GM12875 (cell line): Measurements from ENCODE around the gene HS6ST3.

Experiments
- H3K4me3 ChIP-seq: one replicate; pipeline ENCODE4 v1.5.1; 2011; ENCODE audit warnings: low read depth, low read length, control low read depth
- TF ChIP-seq, protein P1 (sequence below): IDR thresholded peaks from 2 replicates; pipeline ENCODE4 v1.5.1; 2011; ENCODE audit warnings: low read depth, mild to moderate bottlenecking, control low read depth, inconsistent platforms, low read length, moderate library complexity, borderline replicate concordance; ENCODE audit not compliant: insufficient read depth

The HS6ST3 gene

DNA sequence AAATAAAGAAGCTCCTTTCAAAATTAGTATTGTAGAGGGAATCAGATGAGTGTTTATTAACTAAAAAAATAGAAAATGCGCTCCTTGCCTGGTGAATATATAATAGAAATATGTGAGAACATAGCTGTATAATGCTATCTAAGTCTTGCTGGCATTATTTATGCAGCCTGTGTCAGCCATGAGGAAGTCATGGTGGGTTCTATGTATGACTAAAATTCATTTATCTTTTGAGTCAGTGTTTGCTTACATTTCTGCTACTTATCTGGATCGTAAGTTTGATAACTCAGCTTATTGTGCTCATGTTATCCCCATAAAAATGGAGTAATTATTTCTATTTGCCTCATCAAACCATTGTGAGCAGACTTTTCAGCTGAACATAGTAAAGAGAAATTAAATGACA lies 455.1 kb downstream of the HS6ST3 start:
- TF ChIP-seq, protein P1, sequence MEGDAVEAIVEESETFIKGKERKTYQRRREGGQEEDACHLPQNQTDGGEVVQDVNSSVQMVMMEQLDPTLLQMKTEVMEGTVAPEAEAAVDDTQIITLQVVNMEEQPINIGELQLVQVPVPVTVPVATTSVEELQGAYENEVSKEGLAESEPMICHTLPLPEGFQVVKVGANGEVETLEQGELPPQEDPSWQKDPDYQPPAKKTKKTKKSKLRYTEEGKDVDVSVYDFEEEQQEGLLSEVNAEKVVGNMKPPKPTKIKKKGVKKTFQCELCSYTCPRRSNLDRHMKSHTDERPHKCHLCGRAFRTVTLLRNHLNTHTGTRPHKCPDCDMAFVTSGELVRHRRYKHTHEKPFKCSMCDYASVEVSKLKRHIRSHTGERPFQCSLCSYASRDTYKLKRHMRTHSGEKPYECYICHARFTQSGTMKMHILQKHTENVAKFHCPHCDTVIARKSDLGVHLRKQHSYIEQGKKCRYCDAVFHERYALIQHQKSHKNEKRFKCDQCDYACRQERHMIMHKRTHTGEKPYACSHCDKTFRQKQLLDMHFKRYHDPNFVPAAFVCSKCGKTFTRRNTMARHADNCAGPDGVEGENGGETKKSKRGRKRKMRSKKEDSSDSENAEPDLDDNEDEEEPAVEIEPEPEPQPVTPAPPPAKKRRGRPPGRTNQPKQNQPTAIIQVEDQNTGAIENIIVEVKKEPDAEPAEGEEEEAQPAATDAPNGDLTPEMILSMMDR = no peak
- no peak overlapping the region for H3K4me3 ChIP-seq

DNA sequence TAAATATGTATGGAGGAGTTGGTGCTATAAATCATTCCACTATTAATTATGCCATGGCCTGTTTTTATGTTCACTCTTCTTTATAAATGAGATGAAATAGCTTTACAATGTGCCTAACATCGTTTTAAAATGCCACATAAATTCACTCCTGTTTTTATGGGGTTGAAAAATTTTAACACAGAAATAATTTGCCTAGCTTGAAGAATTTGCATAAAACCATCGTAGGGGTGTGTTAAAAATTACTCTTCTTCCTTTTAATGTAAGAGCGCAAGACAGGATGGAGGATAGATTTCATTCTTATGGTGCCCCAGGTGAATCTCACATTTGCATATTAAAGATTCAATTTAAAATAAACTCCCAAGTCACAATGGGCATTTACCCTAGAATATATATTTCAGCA lies 456.6 kb downstream of the HS6ST3 start:
- H3K4me3 ChIP-seq = no peak overlapping the region
- TF ChIP-seq, protein P1 = no peak

DNA sequence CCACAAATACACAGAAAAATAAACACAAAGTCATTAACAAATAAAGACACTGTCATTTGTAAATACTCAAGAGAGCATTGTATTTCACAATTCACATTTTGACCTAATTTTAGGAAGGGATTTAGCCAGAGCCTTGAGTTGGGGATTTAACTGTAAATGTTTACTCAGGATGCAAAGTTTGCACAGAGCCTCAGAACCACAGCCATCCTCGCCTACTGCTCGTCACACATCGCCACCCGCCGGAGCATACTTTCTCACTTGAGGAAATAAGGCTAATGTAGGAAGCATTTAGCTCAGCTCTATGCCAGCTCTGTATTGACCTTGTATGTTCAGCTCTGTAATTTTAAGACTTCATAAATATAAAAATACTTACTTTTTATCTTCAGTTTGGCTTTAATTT lies 461.6 kb downstream of the HS6ST3 start:
- H3K4me3 ChIP-seq = no peak overlapping the region

DNA sequence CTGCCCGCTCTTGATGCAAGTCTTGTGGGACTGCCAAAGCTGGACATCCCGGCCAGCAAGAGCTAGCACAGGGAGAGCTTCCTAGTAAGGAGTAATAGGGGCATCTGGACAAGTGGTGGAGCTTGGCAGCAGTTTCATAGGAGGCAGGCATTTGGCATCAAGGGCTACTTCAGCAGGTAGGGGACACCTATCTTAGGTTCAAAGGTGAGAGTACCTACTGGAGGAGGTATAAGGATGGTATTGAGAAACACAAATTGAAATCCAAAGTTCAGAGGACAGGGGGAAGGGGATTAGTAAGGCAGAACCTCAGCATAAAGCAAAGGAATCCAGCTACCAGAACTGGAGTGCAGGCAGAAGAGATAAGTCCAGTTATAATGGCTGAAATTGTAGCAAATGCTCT lies 462.7 kb downstream of the HS6ST3 start:
- TF ChIP-seq, protein P1 = no peak
- no peak overlapping the region for H3K4me3 ChIP-seq

More for the DNA sequence above, 461.6 kb downstream of the HS6ST3 start:
- TF ChIP-seq, protein P1 = no peak

DNA sequence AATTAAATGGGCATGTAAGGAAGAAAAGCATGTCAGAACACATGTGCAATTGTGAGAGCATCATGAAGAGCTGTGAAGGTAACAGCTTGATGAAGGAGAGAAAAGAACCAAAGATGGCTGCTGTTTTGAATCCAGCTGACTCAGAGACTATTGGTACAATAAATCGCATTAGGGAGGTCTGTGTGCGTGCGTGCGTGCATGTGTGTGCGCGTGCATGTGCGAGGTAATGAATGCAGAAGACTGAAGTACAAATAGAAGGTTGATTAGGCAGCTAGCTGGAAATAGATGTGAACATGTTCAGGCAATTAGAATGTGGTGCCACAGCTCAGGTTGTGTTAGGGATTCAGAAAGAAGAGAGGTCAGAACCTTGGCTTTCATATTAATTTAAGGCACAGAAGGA lies 463.9 kb downstream of the HS6ST3 start:
- TF ChIP-seq, protein P1 = no peak
- no peak overlapping the region for H3K4me3 ChIP-seq

DNA sequence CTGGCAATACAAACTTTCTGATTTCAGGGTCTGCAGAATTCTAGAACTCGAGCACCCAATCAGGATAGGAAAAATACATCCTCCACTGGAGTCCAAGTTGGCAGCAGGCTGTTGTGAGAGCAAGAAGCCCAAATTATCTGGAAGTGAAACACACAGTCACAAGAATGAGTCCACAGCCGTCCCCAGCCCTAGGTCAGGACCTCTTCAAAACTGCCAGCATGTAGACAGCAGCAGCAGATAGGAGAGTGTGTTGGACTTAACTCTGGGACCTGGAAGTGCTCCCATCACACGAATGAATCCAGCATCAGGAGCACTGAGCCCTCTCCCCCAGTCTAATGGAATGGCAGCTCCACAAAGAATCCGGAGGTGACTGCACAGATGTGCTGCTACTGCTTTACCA lies 483.7 kb downstream of the HS6ST3 start:
- TF ChIP-seq, protein P1 = no peak
- no peak overlapping the region for H3K4me3 ChIP-seq

DNA sequence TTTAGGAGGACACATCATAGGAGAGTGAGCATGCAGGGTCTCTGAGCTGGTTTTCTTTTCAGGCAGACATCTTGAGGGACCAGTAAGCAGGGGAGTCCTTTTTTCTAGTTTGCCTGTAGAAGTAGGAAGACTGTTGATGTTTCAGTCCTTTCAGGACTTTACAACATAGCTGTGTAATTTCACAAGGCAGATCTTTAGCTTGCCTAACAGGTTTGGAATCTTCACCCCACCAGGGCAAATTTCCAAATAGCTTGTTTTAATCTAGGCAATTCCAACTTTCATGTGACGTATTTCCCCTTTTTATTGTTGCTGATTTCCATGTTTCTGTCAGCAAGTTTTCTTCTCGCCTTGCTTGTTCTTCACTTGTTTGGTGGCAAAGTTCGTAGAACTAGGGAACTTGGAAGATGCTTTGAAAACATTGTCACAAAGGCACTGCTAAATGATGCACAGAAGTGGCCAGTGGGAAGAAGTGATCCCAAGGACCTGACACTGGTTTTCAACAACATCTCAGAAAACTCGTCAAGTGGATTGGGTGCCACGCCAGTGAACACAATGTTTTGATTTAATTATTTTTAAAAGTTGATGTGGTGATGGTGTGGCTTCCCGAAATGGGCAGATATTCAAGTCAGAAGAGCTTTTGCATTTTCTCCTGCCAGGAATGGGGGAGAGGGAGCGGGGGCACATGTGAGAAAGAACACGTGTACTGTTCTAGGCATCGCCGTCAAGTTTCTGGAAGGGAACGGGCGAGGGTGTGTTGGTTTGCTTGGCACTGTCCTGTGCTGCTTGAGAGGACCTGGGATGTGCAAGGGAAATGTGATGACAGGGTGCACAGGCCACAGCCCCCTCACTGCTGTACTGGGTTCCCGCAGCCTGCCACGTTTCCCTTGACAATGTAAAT lies 485.8 kb downstream of the HS6ST3 start:
- H3K4me3 ChIP-seq = no peak overlapping the region
- TF ChIP-seq, protein P1 = no peak
